ENCODE results near the gene VILL.

GRCh38 chr3:37999836-38000235 is 9.2 kb downstream of the VILL start:
- TF ChIP-seq CTCF (IDR thresholded peaks at IDR 0.05) (no peak), REST (IDR thresholded peaks at IDR 0.05; ENCODE audit: insufficient read depth in 1 of 2, low read depth in 2 of 2, low read length in 1 of 2) (no peak), POLR2AphosphoS5 (IDR thresholded peaks at IDR 0.05; ENCODE audit: low read depth, low read length) (no peak), TCF7L2 (IDR thresholded peaks at IDR 0.05; ENCODE audit: low read depth, low read length) (no peak), SIN3A (IDR thresholded peaks at IDR 0.05; ENCODE audit: borderline replicate concordance, insufficient read depth, low read depth, low read length) (no peak)

All from Panc1 (cell line).